Kidney epithelial cell (primary cell): Measurements from ENCODE around the gene TNPO2. TPM values are rescaled to one million over a fixed set of nuclear protein-coding genes. Genes with fewer than 3 reads are reported as not detected.
"Not testable (repeated sequence)": the region's sequence is repeated elsewhere in the genome, so short reads cannot be mapped to it uniquely, and the experiment has no call there.

Experiments
- DNase-seq: peaks from one replicate; pipeline ENCODE4 v3.0.0-alpha.2; 2010; ENCODE audit warnings: low read depth
- H3K27me3 ChIP-seq: 2 replicates; pipeline ENCODE4 v1.6.0; 2011; ENCODE audit warnings: low read length; ENCODE audit not compliant: control insufficient read depth, insufficient read depth
- H3K36me3 ChIP-seq: 2 replicates; pipeline ENCODE4 v1.5.1; 2011; ENCODE audit warnings: low read length; ENCODE audit not compliant: control insufficient read depth, insufficient read depth
- H3K4me3 ChIP-seq: 2 replicates; pipeline ENCODE4 v1.5.1; 2011; ENCODE audit warnings: low read depth, mild to moderate bottlenecking, control low read depth, low read length
- total RNA-seq: library from RNA; depleted of rRNA; stranded (reverse); fragments of >200 nt; gene quantifications from 2 replicates; pipeline ENCODE4 v1.2.3, GENCODE V29; 2015
- TF ChIP-seq, protein P1 (sequence below): IDR thresholded peaks from 2 replicates; pipeline ENCODE4 v1.5.1; 2011; ENCODE audit warnings: mild to moderate bottlenecking, moderate library complexity, low read length, control low read depth, inconsistent platforms; ENCODE audit not compliant: insufficient read depth, poor library complexity, severe bottlenecking

The TNPO2 gene
- total RNA-seq, 1 donor from 2014 or later, result 27.1 TPM

DNA sequence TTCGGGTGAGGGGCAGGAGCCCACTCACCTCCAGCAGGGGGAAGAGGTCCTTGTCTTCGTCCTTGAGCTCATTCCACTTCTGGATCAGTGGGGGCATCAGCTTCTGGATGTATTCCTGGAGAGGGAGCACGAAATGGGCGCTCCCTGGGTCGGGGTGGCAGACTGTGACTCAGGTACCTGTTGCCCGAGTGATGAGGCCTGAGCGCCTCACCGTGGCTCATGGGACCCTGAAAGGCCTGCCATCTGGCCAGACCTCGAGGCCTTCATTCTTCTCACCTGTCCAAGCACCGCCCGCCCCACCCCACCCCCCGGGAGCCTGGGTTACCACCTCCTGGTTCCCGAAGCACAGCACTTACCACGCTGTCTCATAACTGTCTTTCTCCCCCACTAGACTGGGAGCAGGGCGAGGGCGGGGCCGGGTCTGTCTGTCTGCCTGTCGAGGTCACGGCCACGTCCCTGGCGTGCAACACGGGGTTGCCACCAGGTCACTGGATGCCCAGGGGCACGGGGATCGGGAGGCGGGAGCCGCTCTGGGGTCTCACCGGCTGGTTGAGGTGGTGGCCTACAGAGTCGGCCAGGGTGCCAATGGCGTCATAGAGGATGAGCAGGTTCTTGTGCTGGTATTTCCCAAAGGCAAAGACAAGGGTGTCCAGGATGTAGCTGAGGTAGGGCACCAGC is 17.9 kb downstream of the TNPO2 start:
- TF ChIP-seq, protein P1, sequence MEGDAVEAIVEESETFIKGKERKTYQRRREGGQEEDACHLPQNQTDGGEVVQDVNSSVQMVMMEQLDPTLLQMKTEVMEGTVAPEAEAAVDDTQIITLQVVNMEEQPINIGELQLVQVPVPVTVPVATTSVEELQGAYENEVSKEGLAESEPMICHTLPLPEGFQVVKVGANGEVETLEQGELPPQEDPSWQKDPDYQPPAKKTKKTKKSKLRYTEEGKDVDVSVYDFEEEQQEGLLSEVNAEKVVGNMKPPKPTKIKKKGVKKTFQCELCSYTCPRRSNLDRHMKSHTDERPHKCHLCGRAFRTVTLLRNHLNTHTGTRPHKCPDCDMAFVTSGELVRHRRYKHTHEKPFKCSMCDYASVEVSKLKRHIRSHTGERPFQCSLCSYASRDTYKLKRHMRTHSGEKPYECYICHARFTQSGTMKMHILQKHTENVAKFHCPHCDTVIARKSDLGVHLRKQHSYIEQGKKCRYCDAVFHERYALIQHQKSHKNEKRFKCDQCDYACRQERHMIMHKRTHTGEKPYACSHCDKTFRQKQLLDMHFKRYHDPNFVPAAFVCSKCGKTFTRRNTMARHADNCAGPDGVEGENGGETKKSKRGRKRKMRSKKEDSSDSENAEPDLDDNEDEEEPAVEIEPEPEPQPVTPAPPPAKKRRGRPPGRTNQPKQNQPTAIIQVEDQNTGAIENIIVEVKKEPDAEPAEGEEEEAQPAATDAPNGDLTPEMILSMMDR, result no peak
- no peaks in the 10 kb centered on the region for H3K27me3 ChIP-seq
- no peak overlapping the region for H3K4me3 ChIP-seq
- peaks cover 14% of the 10 kb centered on the region for H3K36me3 ChIP-seq
- no peak for DNase-seq

DNA sequence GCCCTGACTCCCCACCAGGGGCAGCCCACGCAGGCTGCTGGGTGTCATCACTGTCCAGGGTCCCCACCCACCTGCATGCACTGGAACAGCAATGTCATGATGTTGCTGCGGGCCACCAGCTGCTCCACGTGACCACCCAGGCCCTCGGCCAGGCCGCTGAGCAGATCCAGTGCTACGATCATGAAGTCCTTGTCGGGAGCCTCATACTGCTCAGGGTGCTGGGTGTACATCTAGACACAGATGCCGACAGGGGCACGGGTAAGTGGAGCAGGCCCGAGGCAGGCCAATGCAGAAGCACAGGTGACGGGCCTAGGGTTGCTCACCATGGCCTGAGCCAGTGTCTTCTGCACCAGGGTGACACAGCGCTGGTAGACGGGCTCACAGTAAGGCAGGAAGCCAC is 18.6 kb downstream of the TNPO2 start:
- no peaks in the 10 kb centered on the region for H3K27me3 ChIP-seq
- no peak for DNase-seq
- no peak overlapping the region for H3K4me3 ChIP-seq
- TF ChIP-seq, protein P1, result no peak
- H3K36me3 ChIP-seq, result peaks cover 10% of the 10 kb centered on the region

DNA sequence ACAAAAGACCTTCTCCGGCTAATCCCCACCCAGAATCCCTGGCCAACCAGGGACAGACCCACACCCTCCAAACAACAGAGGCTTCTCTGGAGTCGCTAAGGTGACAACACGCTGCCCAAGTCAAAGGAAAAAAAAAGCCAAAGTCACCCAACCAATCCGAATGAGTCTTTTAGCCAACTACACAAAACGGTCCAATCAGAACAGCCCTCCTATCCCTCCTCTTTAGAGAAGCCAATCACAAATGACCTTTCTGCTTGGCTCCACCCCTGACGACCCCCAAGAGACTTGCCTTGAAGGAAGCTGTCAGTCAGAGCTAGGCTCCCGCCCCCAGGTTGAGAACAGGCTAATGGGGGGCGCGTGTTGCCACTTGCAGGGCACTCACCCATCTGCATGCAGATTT is 20.7 kb downstream of the TNPO2 start:
- DNase-seq, result no peak
- Histone ChIP-seq H3K4me3 (no peak overlapping the region), H3K36me3 (peaks cover 10% of the 10 kb centered on the region), H3K27me3 (no peaks in the 10 kb centered on the region)
- TF ChIP-seq, protein P1, result no peak

DNA sequence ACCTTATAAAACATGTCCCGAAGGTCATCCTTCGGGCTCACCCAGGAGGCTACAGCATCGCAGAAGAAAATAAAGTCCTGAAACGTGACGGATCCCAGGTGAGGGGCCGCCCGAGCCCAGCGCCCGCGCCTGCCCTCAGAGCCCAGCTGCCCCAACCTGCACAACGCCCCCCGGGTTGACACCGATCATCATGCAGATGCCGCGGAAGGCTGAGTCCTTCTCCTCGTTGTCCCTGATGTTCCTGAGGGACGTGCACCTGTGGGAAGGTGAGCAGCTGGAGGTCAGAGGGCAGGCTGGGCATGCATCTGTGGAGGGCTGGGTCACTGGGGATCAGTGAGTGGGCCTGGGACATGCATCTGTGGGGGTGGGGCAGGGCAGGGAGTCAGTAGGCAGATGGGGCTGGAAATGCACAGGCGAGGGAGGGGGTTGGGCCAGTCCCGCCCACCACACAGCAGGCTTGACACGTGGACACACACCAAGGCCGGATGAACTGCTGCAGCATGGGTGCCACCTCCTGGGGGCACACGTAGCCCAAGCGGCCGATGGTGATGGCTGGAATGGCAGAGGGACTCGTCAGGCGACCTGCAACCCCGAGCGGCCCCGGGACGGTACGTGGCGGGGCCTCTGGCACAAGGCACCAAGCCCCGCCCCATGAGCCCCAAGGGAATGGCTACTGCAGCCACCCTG is 22.0 kb downstream of the TNPO2 start:
- H3K36me3 ChIP-seq, result peaks cover 10% of the 10 kb centered on the region

DNA sequence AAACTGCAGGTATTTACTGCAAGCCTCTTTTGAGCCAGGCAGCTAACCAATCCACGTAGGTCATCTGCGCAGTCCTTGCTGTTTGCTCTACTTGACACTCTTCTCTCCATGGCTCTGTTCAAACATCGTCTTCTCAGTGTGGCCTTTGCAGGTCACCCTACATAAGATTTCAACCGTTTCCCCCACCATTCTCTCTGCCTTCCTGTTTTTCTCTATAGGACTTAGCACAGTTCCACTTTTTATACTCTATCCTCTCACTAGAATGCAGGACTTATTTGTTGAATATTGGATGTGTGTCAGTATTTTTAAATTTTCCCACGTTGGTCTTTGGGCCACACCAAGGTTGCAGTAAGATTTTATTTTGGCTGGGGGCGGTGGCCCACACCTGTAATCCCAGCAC is 25.6 kb downstream of the TNPO2 start:
- TF ChIP-seq, protein P1, result no peak
- Histone ChIP-seq H3K4me3 (no peak overlapping the region), H3K36me3 (peaks cover 4% of the 10 kb centered on the region), H3K27me3 (no peaks in the 10 kb centered on the region)
- DNase-seq, result no peak

More for the DNA sequence above, 22.0 kb downstream of the TNPO2 start:
- H3K4me3 ChIP-seq, result no peak overlapping the region
- TF ChIP-seq, protein P1, result no peak
- no peaks in the 10 kb centered on the region for H3K27me3 ChIP-seq
- no peak for DNase-seq

DNA sequence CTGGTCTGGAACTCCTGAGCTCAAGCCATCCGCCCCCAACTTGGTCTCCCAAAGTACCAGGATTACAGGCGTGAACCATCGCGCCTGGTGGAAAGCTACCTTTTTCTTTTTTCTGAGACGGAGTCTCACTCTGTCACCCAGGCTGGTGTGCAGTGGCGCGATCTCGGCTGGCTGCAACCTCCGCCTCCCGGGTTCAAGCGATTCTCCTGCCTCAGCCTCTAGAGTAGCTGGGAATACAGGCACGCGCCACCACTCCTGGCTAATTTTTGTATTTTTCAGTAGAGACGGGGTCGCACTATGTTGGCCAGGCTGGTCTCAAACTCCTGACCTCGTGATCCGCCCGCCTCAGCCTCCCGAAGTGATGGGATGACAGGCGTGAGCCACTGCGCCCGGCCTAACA is 26.3 kb downstream of the TNPO2 start:
- H3K36me3 ChIP-seq, DNase-seq, H3K4me3 ChIP-seq, H3K27me3 ChIP-seq: not testable (repeated sequence)
